Measurements from ENCODE around the gene PCK1. TPM values are rescaled to one million over a fixed set of nuclear protein-coding genes. Genes with fewer than 3 reads are reported as not detected.

The PCK1 gene
- total and polyA plus RNA-seq, 2 experiments from 2014 or later: not detected

- TF ChIP-seq EZH2 (IDR thresholded peaks at IDR 0.05; ENCODE audit: low read depth, unreplicated experiment) (no peak), NANOG (IDR thresholded peaks at IDR 0.05; ENCODE audit: borderline replicate concordance) (no peak)
Observed at GRCh38 chr20:57513199-57513598, 47.7 kb upstream of the PCK1 start (continued).

- peaks cover 9% of the 10 kb centered on the region for H3K4me1 ChIP-seq (ENCODE audit: insufficient read depth)
- H3K9me3 Mint-ChIP-seq: no peaks in the 10 kb centered on the region
- DNase-seq (ENCODE audit: low spot score) (peak; percentile 92), ATAC-seq (peak; percentile 85)
- H3K79me2 ChIP-seq (replicated peaks; ENCODE audit: insufficient read depth): no peaks in the 10 kb centered on the region
- H4K20me1 ChIP-seq (replicated peaks; ENCODE audit: insufficient read depth): no peaks in the 10 kb centered on the region
- no peaks in the 10 kb centered on the region for H3K9me2 ChIP-seq (ENCODE audit: insufficient read depth)
- no peak overlapping the region for H3K27ac Mint-ChIP-seq
- H3K27me3 Mint-ChIP-seq (ENCODE audit: insufficient read depth, low read depth, poor library complexity): peaks cover 3% of the 10 kb centered on the region
- no peak overlapping the region for H3K4me3 Mint-ChIP-seq
- no peaks in the 10 kb centered on the region for H3K36me3 ChIP-seq (ENCODE audit: insufficient read depth)
- peaks cover 19% of the 10 kb centered on the region for H3K4me1 Mint-ChIP-seq
- no peaks in the 10 kb centered on the region for H3K36me3 Mint-ChIP-seq (ENCODE audit: low read depth)
- H3K4me3 ChIP-seq: no peak overlapping the region
- H3K27ac ChIP-seq (ENCODE audit: low read depth): no peak overlapping the region
- TF ChIP-seq EZH2 (IDR thresholded peaks at IDR 0.05; ENCODE audit: low read depth, unreplicated experiment) (no peak), POLR2AphosphoS5 (IDR thresholded peaks at IDR 0.05; ENCODE audit: low read depth) (no peak), CREB1 (CRISPR knock-in tag; IDR thresholded peaks at IDR 0.05; ENCODE audit: low read depth) (no peak), REST (IDR thresholded peaks at IDR 0.05; ENCODE audit: unreplicated experiment) (no peak), CTCF (conservative IDR thresholded peaks at IDR 0.05; ENCODE audit: low read depth in 2 of 2) (peak; percentile 76 to 87), ZNF462 (CRISPR knock-in tag; IDR thresholded peaks at IDR 0.05) (no peak), ZNF114 (CRISPR knock-in tag; IDR thresholded peaks at IDR 0.05) (no peak)
- H3K4me2 ChIP-seq: no peak overlapping the region
- no peaks in the 10 kb centered on the region for H3F3A ChIP-seq (replicated peaks; ENCODE audit: low read depth)
- H3K27me3 ChIP-seq (ENCODE audit: insufficient read depth): no peaks in the 10 kb centered on the region
- H2AFZ ChIP-seq: no peak overlapping the region; the same call in 1 of the 2 replicates
Observed at GRCh38 chr20:57514273-57514751, 46.6 kb upstream of the PCK1 start.
